A673 (cell line): ENCODE results near the gene OSBPL3.
"Not testable (repeated sequence)": the region's sequence is repeated elsewhere in the genome, so short reads cannot be mapped to it uniquely, and the experiment has no call there.

Experiments
- EZH2 ChIP-seq: fragments of 200-600 bp; sonication (generic); IDR thresholded peaks from 2 replicates; pipeline ENCODE4 v1.6.1; 2017; ENCODE audit warnings: borderline replicate concordance, low read depth, mild to moderate bottlenecking, mixed read lengths, antibody characterized with exemption, low read length; ENCODE audit not compliant: poor library complexity, severe bottlenecking
- TF ChIP-seq, protein P1 (sequence below): fragments of 300-800, 200-600 bp; sonication (generic); conservative IDR thresholded peaks from 2 replicates; pipeline ENCODE4 v1.5.1; 2017; ENCODE audit warnings: low read depth, mild to moderate bottlenecking, antibody characterized with exemption, low read length, moderate library complexity, mixed read lengths

DNA sequence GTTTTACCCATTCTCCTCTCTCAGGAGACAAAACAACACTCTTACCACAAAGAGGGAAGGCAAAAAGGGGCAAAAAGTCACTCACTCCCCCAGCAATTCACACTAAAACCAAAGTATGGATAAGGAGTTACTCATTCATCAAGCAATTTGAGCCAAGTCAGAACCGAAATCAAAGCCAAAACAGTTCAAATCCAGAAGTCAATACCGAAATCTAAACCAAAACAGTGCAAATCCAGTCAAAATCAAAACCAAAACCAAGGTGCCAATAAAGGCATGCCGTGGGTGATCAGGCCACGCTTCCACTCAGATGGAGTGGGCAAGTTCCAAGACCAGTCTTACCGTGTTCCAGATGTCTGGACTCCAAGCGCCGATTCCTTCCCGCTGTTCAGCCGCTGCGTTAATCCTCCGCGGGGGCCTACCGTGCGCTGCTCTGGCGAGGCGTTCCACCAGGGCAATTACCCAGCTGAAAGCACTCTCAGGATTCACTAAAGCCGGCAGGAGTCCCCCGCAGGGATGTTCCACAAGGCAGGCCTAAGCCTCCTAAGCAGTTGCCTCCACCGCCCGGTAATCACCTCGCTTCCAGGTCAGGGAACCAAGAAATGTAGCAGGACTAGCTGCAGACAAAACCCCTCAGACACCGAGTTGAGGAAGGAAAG lies 185.1 kb downstream of the OSBPL3 start:
- TF ChIP-seq EZH2, result not testable (repeated sequence)
- TF ChIP-seq, protein P1, sequence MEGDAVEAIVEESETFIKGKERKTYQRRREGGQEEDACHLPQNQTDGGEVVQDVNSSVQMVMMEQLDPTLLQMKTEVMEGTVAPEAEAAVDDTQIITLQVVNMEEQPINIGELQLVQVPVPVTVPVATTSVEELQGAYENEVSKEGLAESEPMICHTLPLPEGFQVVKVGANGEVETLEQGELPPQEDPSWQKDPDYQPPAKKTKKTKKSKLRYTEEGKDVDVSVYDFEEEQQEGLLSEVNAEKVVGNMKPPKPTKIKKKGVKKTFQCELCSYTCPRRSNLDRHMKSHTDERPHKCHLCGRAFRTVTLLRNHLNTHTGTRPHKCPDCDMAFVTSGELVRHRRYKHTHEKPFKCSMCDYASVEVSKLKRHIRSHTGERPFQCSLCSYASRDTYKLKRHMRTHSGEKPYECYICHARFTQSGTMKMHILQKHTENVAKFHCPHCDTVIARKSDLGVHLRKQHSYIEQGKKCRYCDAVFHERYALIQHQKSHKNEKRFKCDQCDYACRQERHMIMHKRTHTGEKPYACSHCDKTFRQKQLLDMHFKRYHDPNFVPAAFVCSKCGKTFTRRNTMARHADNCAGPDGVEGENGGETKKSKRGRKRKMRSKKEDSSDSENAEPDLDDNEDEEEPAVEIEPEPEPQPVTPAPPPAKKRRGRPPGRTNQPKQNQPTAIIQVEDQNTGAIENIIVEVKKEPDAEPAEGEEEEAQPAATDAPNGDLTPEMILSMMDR, result not testable (repeated sequence)
